Measurements from ENCODE around the gene IKBKE. TPM values are rescaled to one million over a fixed set of nuclear protein-coding genes. Genes with fewer than 3 reads are reported as not detected.

IKBKE gene
- total RNA-seq, 1 donor from 2014 or later, result 7.5 TPM

DNA sequence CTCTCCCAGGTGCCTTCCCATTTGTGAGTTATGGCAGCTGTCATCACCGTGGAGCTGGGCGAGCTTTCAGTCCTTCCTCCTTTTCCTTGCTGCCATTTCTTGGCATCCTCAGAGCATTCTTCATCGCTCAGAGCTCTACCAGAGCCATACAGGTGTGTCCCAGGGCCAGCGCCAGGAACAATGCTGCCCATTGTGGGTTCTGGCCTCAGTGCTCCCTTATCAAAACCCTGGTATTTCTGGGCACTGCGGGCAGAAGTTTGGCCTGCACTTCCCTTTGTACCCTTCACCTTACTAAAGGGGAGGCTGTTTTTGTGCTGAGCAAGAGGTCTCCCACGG lies 65.5 kb downstream of the IKBKE start:
- Mint-ChIP-seq H3K27me3 (ENCODE audit: unreplicated experiment) (peaks cover 38% of the 10 kb centered on the region), H3K27ac (ENCODE audit: unreplicated experiment) (no peak overlapping the region), H3K4me1 (ENCODE audit: unreplicated experiment) (peaks cover 11% of the 10 kb centered on the region), H3K4me3 (ENCODE audit: unreplicated experiment) (no peak overlapping the region), H3K36me3 (ENCODE audit: unreplicated experiment) (no peaks in the 10 kb centered on the region), H3K9me3 (ENCODE audit: unreplicated experiment) (no peaks in the 10 kb centered on the region)
- TF ChIP-seq, protein P1, sequence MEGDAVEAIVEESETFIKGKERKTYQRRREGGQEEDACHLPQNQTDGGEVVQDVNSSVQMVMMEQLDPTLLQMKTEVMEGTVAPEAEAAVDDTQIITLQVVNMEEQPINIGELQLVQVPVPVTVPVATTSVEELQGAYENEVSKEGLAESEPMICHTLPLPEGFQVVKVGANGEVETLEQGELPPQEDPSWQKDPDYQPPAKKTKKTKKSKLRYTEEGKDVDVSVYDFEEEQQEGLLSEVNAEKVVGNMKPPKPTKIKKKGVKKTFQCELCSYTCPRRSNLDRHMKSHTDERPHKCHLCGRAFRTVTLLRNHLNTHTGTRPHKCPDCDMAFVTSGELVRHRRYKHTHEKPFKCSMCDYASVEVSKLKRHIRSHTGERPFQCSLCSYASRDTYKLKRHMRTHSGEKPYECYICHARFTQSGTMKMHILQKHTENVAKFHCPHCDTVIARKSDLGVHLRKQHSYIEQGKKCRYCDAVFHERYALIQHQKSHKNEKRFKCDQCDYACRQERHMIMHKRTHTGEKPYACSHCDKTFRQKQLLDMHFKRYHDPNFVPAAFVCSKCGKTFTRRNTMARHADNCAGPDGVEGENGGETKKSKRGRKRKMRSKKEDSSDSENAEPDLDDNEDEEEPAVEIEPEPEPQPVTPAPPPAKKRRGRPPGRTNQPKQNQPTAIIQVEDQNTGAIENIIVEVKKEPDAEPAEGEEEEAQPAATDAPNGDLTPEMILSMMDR (IDR thresholded peaks at IDR 0.05), result no peak
- no peak for DNase-seq (ENCODE audit: extremely low spot score, unreplicated experiment)

DNA sequence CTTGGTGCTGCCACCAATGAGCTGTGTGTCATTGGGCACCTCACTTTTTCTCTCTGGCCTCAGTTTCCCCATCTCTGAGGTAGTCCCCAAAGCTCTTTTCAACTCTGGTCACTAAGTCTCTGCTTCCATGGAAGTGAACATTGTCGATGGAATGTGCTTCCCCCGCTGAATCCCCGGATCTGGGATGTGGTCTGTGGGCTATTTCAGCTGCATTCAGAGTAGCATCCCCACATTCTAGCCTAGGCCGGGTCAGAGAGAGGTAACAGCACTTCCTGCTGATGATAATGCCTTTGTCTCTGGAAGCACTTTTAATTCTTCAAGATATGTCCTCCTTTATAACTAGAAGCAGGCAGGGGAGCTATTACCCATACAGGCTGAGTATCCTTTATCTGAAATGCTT lies 66.9 kb downstream of the IKBKE start:
- H3K27me3 Mint-ChIP-seq (ENCODE audit: unreplicated experiment), result peaks cover 34% of the 10 kb centered on the region
- H3K27ac Mint-ChIP-seq (ENCODE audit: unreplicated experiment), result no peak overlapping the region
- H3K9me3 Mint-ChIP-seq (ENCODE audit: unreplicated experiment), result no peaks in the 10 kb centered on the region
- DNase-seq (ENCODE audit: extremely low spot score, unreplicated experiment), result no peak
- no peak overlapping the region for H3K4me3 Mint-ChIP-seq (ENCODE audit: unreplicated experiment)
- H3K4me1 Mint-ChIP-seq (ENCODE audit: unreplicated experiment), result peaks cover 11% of the 10 kb centered on the region
- TF ChIP-seq, protein P1 (IDR thresholded peaks at IDR 0.05), result no peak
- H3K36me3 Mint-ChIP-seq (ENCODE audit: unreplicated experiment), result no peaks in the 10 kb centered on the region

DNA sequence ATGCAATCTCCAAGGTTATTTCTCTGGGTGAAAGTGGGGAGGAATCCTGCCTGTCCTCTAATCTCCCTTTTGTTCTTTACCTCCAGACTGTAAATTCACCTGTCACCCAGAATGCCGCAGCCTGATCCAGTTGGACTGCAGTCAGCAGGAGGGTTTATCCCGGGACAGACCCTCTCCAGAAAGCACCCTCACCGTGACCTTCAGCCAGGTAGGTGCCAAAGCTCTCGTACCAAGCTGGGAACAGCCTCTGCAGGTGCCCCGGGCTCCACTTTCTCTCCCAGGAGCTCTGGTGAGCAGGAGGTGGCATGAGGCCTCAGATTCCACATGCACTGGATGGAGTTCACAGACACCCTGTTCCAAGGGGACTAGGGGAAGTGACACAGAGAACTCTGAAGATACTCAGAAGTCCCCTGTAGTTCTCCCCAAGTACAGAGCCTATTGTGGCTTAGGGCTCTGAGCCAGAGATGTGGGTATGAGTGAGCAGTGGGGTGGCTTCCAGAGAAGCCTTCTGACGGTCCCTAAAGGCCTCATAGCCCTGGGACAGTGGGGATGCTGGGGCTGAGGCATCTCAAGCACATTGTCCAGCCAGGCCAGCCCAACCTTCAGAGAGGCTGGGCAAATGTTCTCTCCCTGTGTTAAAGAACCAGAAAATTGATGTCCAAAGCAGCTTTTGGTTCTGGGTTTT lies 68.0 kb downstream of the IKBKE start:
- no peaks in the 10 kb centered on the region for H3K9me3 Mint-ChIP-seq (ENCODE audit: unreplicated experiment)
- peaks cover 34% of the 10 kb centered on the region for H3K27me3 Mint-ChIP-seq (ENCODE audit: unreplicated experiment)
- no peak overlapping the region for H3K27ac Mint-ChIP-seq (ENCODE audit: unreplicated experiment)
- H3K4me1 Mint-ChIP-seq (ENCODE audit: unreplicated experiment), result peaks cover 11% of the 10 kb centered on the region
- TF ChIP-seq, protein P1 (IDR thresholded peaks at IDR 0.05), result no peak
- H3K36me3 Mint-ChIP-seq (ENCODE audit: unreplicated experiment), result no peaks in the 10 kb centered on the region
- no peak overlapping the region for H3K4me3 Mint-ChIP-seq (ENCODE audit: unreplicated experiment)
- no peak for DNase-seq (ENCODE audit: extremely low spot score, unreplicated experiment)

DNA sequence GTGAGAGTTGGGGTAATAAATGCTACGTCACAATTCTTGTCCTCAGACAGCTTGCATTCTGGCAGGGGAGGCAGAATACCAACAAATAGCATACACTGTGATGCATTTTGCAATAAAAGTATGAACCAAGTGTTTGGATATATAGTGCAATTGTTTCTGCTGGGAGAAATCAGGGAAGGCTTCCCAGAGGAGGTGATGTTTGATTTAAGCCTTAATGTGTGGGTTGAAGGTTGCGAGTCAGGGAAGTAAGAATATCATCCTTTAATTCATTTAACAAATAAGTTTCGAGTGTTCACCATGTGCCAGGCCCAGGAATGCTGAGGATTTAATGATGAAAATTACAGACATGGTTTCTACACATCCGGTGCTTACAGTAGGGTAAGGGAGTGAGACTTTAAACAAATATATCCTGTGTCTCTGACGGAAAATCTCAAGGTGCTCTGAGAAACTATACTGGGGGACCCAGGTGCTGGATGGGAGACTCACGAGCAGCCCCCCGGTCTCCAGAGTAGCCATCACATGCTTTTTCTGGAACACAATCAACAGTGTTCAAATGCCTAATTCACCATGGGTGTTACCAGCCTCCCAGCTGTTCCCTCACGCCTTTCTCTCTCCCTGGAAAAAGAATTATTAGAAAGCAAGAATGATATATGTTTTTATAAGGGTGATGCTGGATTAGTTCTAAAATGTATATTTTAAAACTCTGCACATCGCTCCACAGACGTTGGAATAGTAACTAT lies 68.8 kb downstream of the IKBKE start:
- H3K9me3 Mint-ChIP-seq (ENCODE audit: unreplicated experiment), result no peaks in the 10 kb centered on the region
- H3K4me1 Mint-ChIP-seq (ENCODE audit: unreplicated experiment), result peaks cover 11% of the 10 kb centered on the region
- no peak overlapping the region for H3K27ac Mint-ChIP-seq (ENCODE audit: unreplicated experiment)
- no peak for DNase-seq (ENCODE audit: extremely low spot score, unreplicated experiment)
- TF ChIP-seq, protein P1 (IDR thresholded peaks at IDR 0.05), result no peak
- peaks cover 31% of the 10 kb centered on the region for H3K27me3 Mint-ChIP-seq (ENCODE audit: unreplicated experiment)
- H3K4me3 Mint-ChIP-seq (ENCODE audit: unreplicated experiment), result no peak overlapping the region
- H3K36me3 Mint-ChIP-seq (ENCODE audit: unreplicated experiment), result no peaks in the 10 kb centered on the region

DNA sequence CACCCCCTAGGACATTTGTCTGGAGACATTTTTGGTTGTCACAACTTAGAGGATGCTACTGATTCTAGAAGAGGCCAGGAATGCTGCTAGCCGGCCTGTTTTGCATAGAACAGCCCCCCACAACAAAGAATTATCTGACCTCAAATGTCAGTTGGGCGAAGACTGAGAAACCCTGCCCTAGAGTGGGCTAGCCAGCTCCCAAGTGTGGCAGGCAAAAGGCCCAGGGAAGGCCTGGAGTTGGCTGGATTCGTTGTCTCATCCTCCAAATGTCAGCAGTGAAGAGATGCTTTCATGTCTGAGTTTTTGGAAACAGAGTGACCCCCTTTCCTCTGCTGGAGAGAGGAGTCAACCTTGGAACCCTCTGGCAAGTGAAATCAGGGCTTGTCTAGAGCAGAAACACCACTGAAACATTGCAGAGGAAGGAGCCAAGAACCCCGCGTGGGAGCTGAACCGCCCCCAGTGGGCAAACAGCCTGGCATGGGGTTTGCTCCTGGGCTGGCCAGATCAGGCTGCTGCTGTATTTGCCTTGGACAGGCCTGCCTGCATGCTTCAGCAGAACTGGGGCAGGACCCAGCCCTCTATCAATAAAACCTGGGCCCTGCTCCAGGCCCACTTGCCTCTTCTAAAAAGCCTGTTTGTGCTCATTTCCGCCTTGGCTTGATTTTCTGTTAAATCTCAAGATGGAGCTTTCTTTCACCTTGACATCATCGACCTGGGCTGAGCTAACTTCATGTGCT lies 69.9 kb downstream of the IKBKE start:
- Mint-ChIP-seq H3K4me1 (ENCODE audit: unreplicated experiment) (peaks cover 4% of the 10 kb centered on the region), H3K4me3 (ENCODE audit: unreplicated experiment) (no peak overlapping the region), H3K27ac (ENCODE audit: unreplicated experiment) (no peak overlapping the region), H3K9me3 (ENCODE audit: unreplicated experiment) (no peaks in the 10 kb centered on the region), H3K36me3 (ENCODE audit: unreplicated experiment) (no peaks in the 10 kb centered on the region), H3K27me3 (ENCODE audit: unreplicated experiment) (peaks cover 26% of the 10 kb centered on the region)
- DNase-seq (ENCODE audit: extremely low spot score, unreplicated experiment), result no peak
- TF ChIP-seq, protein P1 (IDR thresholded peaks at IDR 0.05), result no peak

Measured in osteocyte (in vitro differentiated cells).